PFSK-1 (cell line): Measurements from ENCODE around the gene ACAP3. TPM values are rescaled to one million over a fixed set of nuclear protein-coding genes. Genes with fewer than 3 reads are reported as not detected.

ENCODE experiments used
- FOXP2 ChIP-seq: optimal IDR thresholded peaks from 2 replicates; pipeline ENCODE3; 2011; ENCODE audit warnings: borderline replicate concordance, control low read depth, inconsistent platforms; ENCODE audit not compliant: insufficient read depth; ENCODE audit errors: extremely low read length, extremely low read depth
- POLR2AphosphoS5 ChIP-seq: IDR thresholded peaks from 2 replicates; pipeline ENCODE4 v1.6.1; 2012; ENCODE audit warnings: low read depth, mild to moderate bottlenecking, control low read depth, low read length, moderate library complexity
- SIN3A ChIP-seq: IDR thresholded peaks from 2 replicates; pipeline ENCODE4 v1.6.1; 2012; ENCODE audit warnings: mild to moderate bottlenecking, low read length, moderate library complexity, borderline replicate concordance; ENCODE audit not compliant: insufficient read depth
- TAF1 ChIP-seq: IDR thresholded peaks from 2 replicates; pipeline ENCODE4 v1.6.1; 2012; ENCODE audit warnings: low read length, control low read depth, borderline replicate concordance; ENCODE audit not compliant: insufficient read depth
- polyA plus RNA-seq: library from polyadenylated mRNA; unstranded; fragments of >200 nt; gene quantifications from one replicate; pipeline ENCODE4 v1.2.1, GENCODE V29; 2012; ENCODE audit warnings: low read depth, missing spikeins; ENCODE audit not compliant: insufficient read length
- TF ChIP-seq, protein P1 (sequence below), 2 experiments: IDR thresholded peaks; 2 replicates each; pipeline versions ENCODE4 v1.6.1 to v1.8.0; 2011 to 2012; ENCODE audit warnings: low read depth in 2 of 2, low read length in 2 of 2, control low read depth in 1 of 2, inconsistent platforms in 1 of 2, mild to moderate bottlenecking in 1 of 2, moderate library complexity in 1 of 2; ENCODE audit not compliant: insufficient read depth in 1 of 2

Gene ACAP3
- polyA plus RNA-seq, result 74.8 TPM

- TF ChIP-seq TAF1 (0 out of 2 replicates have a peak, but pooled peaks have one; percentile 18), FOXP2 (no peak), SIN3A (peak; percentile 25; the same call in 1 of the 2 replicates), POLR2AphosphoS5 (no peak)
- TF ChIP-seq, protein P1, sequence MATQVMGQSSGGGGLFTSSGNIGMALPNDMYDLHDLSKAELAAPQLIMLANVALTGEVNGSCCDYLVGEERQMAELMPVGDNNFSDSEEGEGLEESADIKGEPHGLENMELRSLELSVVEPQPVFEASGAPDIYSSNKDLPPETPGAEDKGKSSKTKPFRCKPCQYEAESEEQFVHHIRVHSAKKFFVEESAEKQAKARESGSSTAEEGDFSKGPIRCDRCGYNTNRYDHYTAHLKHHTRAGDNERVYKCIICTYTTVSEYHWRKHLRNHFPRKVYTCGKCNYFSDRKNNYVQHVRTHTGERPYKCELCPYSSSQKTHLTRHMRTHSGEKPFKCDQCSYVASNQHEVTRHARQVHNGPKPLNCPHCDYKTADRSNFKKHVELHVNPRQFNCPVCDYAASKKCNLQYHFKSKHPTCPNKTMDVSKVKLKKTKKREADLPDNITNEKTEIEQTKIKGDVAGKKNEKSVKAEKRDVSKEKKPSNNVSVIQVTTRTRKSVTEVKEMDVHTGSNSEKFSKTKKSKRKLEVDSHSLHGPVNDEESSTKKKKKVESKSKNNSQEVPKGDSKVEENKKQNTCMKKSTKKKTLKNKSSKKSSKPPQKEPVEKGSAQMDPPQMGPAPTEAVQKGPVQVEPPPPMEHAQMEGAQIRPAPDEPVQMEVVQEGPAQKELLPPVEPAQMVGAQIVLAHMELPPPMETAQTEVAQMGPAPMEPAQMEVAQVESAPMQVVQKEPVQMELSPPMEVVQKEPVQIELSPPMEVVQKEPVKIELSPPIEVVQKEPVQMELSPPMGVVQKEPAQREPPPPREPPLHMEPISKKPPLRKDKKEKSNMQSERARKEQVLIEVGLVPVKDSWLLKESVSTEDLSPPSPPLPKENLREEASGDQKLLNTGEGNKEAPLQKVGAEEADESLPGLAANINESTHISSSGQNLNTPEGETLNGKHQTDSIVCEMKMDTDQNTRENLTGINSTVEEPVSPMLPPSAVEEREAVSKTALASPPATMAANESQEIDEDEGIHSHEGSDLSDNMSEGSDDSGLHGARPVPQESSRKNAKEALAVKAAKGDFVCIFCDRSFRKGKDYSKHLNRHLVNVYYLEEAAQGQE (IDR thresholded peaks at IDR 0.05; ENCODE audit: insufficient read depth in 1 of 2, low read depth in 2 of 2, low read length in 2 of 2), result no peak; a peak in 1 of 4 replicates
These were observed at the start of gene ACAP3, which contains the start of gene PUSL1 for GRCh38 chr1:1307923-1308755. Gene ACAP3, minus strand, starts transcription at chr1:1307930. Its CDS starts 115 bp downstream, at chr1:1307815. Gene PUSL1, plus strand, starts transcription at chr1:1308597. Its CDS starts 47 bp downstream, at chr1:1308644.

DNA sequence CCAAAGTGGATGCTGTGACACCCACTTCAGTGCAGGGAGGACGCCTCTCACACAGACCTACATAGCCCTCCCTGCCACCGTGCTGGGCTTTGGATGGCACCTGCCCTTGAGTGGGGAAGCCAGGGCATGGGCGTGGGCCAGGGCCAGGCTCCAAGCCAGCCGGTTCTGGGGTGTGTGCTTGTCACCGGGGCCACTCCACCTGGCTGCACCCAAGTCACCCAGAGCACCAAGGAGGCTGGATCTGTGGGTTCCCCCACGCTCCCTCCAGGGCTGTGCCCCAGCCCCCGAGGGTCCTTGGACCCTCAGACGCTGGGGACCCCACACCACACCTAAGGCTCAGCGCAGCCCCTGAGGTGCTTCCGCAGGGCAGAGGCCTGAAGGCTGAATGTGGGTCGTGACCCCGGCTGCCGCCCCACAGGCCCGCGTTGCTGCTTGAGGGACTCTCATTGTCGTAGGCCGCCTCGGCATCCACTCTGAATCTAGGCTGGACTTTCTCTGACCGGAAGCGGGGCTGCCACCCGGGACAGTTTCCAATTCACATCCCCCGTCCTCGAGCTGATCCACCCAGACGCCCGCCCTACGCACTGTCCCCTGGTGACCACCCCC lies 49.2 kb upstream of the ACAP3 start:
- TF ChIP-seq, protein P1 (IDR thresholded peaks at IDR 0.05; ENCODE audit: insufficient read depth in 1 of 2, low read depth in 2 of 2, low read length in 2 of 2), result no peak

DNA sequence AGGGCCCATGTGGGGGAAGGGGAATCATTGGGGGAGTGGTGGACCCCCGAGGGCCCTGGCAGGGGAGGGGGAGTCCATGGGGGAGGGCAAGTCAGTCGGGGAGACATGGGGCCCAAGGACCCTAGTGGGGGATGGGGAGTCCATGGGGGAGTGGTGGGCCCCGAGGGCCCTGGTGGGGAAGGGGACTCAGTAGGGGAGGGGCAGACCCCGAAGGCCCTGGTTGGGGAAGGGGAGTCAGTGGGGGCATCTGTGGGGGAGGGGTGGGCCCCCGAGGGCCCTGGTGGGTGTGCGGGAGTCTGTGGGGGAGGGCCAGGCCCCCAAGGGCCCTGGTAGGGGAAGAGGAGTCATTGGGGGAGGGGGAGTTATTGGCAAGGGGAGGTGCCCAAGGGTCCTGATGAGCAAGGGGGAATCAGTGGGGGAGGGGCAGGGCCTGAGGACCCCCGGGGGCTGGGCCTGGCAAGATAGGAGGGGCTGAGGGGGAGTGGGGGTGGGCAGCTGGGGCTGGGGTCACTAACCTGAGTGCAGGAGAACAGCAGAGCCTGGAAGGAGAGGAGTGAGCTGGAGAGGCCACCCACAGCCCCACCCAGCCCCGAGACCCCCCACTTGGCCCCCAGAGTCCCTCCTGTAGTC lies 48.6 kb upstream of the ACAP3 start:
- TF ChIP-seq POLR2AphosphoS5 (no peak), FOXP2 (no peak), SIN3A (no peak), TAF1 (no peak)
- TF ChIP-seq, protein P1 (IDR thresholded peaks at IDR 0.05; ENCODE audit: insufficient read depth in 1 of 2, low read depth in 2 of 2, low read length in 2 of 2), result no peak

- no peak for TF ChIP-seq SIN3A
- TF ChIP-seq, protein P1 (IDR thresholded peaks at IDR 0.05; ENCODE audit: insufficient read depth in 1 of 2, low read depth in 2 of 2, low read length in 2 of 2), result no peak
- no peak for TF ChIP-seq TAF1
- TF ChIP-seq FOXP2, result no peak
- no peak for TF ChIP-seq POLR2AphosphoS5
These were observed 47.7 kb upstream of the ACAP3 start for GRCh38 chr1:1355416-1355815.
